Natural killer cell (primary cell): ENCODE results near the gene FGD4. TPM values are rescaled to one million over a fixed set of nuclear protein-coding genes. Genes with fewer than 3 reads are reported as not detected.

Source experiments
- ATAC-seq, 3 donors: fragments of 150-1000 bp in 2 of 3; fragments of 200-7000 bp in 1 of 3; cut with Tn5 transposase; 1 replicate in 1 of 3; 2 replicates in 2 of 3; pipeline ENCODE4 v1.10.0; 2021; ENCODE audit warnings: mild to moderate bottlenecking in 2 of 3, moderate library complexity in 2 of 3
- DNase-seq, 2 donors: peaks; one replicate each; pipeline versions ENCODE4 v3.0.0 to v3.0.0-alpha.2; 2013 to 2021; ENCODE audit warnings: mixed read lengths in 1 of 2
- H3K27ac ChIP-seq: one replicate; pipeline ENCODE4 v1.5.1; 2013; ENCODE audit warnings: mild to moderate bottlenecking, low read length
- H3K27me3 ChIP-seq: one replicate; pipeline ENCODE4 v1.6.1; 2013; ENCODE audit warnings: low read length; ENCODE audit not compliant: control insufficient read depth, insufficient read depth
- H3K36me3 ChIP-seq: one replicate; pipeline ENCODE4 v1.6.1; 2013; ENCODE audit warnings: low read length; ENCODE audit not compliant: control insufficient read depth, insufficient read depth
- H3K4me1 ChIP-seq: one replicate; pipeline ENCODE4 v1.6.1; 2013; ENCODE audit warnings: low read length; ENCODE audit not compliant: control insufficient read depth, insufficient read depth
- H3K4me3 ChIP-seq: one replicate; pipeline ENCODE4 v1.5.1; 2013; ENCODE audit warnings: low read length
- H3K9me3 ChIP-seq: one replicate; pipeline ENCODE4 v1.6.1; 2013; ENCODE audit warnings: low read length; ENCODE audit not compliant: control insufficient read depth, insufficient read depth
- H3K27ac Mint-ChIP-seq, 2 donors: one replicate each; pipeline ENCODE4 v1.8.0; 2022; ENCODE audit warnings: mild to moderate bottlenecking in 2 of 2, mixed read lengths in 2 of 2, moderate library complexity in 1 of 2
- H3K27me3 Mint-ChIP-seq, 2 donors: one replicate each; pipeline ENCODE4 v1.8.0; 2022; ENCODE audit warnings: low read depth in 2 of 2, mixed read lengths in 2 of 2
- H3K36me3 Mint-ChIP-seq: one replicate; pipeline ENCODE4 v1.8.0; 2022; ENCODE audit warnings: mixed read lengths
- H3K4me1 Mint-ChIP-seq, 2 donors: one replicate each; pipeline ENCODE4 v1.8.0; 2022; ENCODE audit warnings: mixed read lengths in 2 of 2
- H3K4me3 Mint-ChIP-seq: one replicate; pipeline ENCODE4 v1.8.0; 2022; ENCODE audit warnings: mild to moderate bottlenecking, moderate library complexity, mixed read lengths
- H3K9me3 Mint-ChIP-seq, 2 donors: one replicate each; pipeline ENCODE4 v1.8.0; 2022; ENCODE audit warnings: mixed read lengths in 2 of 2
- WGBS: methylation state at CpG from one replicate; pipeline ENCODE4 v1.1.7; 2013; ENCODE audit warnings: missing lambda C conversion rate; ENCODE audit not compliant: insufficient coverage; 5-methylcytosine and 5-hydroxymethylcytosine counted together
- intact Hi-C: fragments of 100-400 bp; cut with micrococcal nuclease; formaldehyde crosslinking; loops from one replicate; pipeline ENCODE4 v1.14.2; 2022
- total RNA-seq, 4 donors: library from RNA; stranded (reverse); fragments of 120-200 nt in 1 of 4; gene quantifications; one replicate each; pipeline versions ENCODE4 v1.2.3 to v1.2.4, GENCODE V29; 2013 to 2022
- TF ChIP-seq, protein P1 (sequence below): fragments of 200-600 bp; IDR thresholded peaks from one replicate; pipeline ENCODE4 v1.8.0; 2022; ENCODE audit warnings: antibody characterized with exemption

The FGD4 gene
- total RNA-seq, 3 donors from 2014 or later (not counting 1 experiment from before 2014, with no cell fraction given) = 0.68 to 3.5 (median 2.1) TPM

DNA sequence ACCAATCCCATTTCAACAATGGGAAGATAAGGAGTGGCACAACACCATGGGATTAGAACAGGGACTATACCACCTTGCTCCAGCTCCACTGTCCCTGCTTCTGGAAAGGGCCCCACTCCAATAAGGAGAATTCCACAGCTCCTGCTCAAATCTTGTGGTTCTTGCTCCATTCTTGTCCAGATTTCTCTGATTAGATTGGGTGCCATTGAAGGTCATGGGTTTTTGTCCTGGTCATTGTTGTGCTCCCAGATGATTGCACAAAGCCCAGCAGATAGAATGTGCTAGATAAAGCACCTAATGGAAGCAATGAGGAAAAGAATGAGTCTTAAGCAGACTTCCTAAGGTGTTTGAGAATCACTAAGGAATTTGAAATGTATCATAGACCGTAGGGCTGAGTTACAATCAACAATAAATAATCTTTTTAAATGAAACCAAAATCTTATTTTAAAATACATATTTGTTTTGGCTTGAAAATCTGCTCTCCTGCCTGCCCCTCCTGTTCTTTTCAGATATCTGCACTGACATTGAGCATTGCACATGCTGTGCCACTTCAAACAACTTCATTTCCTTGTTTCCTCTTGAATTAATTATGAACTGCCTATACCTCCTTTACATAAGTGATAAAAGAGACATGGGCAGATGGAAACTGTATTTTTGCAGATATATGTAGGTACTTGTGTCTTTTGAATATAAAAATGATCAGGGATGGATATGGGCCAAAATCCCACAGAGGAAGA, 115.9 kb downstream of the FGD4 start:
- no peaks in the 10 kb centered on the region for H3K9me3 ChIP-seq
- H3K4me3 ChIP-seq = no peak overlapping the region
- H3K4me3 Mint-ChIP-seq = no peak overlapping the region
- intact Hi-C loops = loop anchor here (10.0 kb wide), 1 partner anchor 61 kb away; no protein-coding TSS in a partner anchor
- no peaks in the 10 kb centered on the region for H3K4me1 Mint-ChIP-seq
- no CpG with 5 or more reads among the region's 1 CpG for WGBS
- H3K27me3 ChIP-seq = no peaks in the 10 kb centered on the region
- TF ChIP-seq, protein P1, sequence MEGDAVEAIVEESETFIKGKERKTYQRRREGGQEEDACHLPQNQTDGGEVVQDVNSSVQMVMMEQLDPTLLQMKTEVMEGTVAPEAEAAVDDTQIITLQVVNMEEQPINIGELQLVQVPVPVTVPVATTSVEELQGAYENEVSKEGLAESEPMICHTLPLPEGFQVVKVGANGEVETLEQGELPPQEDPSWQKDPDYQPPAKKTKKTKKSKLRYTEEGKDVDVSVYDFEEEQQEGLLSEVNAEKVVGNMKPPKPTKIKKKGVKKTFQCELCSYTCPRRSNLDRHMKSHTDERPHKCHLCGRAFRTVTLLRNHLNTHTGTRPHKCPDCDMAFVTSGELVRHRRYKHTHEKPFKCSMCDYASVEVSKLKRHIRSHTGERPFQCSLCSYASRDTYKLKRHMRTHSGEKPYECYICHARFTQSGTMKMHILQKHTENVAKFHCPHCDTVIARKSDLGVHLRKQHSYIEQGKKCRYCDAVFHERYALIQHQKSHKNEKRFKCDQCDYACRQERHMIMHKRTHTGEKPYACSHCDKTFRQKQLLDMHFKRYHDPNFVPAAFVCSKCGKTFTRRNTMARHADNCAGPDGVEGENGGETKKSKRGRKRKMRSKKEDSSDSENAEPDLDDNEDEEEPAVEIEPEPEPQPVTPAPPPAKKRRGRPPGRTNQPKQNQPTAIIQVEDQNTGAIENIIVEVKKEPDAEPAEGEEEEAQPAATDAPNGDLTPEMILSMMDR = no peak
- H3K36me3 ChIP-seq = no peaks in the 10 kb centered on the region
- no peak for ATAC-seq
- H3K27ac ChIP-seq = no peak overlapping the region
- no peaks in the 10 kb centered on the region for H3K36me3 Mint-ChIP-seq
- no peaks in the 10 kb centered on the region for H3K4me1 ChIP-seq
- DNase-seq = no peak
- peaks cover 0 to 12% of the 10 kb centered on the region in 2 donors for H3K27me3 Mint-ChIP-seq
- H3K27ac Mint-ChIP-seq = no peak overlapping the region
- no peaks in the 10 kb centered on the region for H3K9me3 Mint-ChIP-seq

DNA sequence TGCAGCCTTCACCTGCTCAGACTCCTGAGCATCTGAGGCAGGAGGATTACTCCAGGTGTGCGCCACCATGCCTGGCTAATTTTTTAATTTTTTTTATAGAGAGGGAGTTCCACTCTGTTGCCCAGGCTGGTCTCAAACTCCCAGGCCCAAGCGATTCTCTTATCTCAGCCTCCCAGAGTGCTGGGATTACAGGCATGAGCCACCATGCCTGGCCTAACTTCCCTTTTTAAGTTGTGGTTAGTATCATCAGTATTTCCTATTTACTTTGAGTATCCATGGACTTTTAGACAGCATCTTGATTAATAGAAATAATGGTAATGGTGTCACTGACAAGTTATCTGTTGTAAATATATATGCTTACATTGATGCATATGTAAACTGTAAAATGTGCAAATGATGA, 116.9 kb downstream of the FGD4 start:
- Mint-ChIP-seq H3K36me3 (no peaks in the 10 kb centered on the region), H3K4me3 (no peak overlapping the region), H3K4me1 (no peaks in the 10 kb centered on the region), H3K9me3 (no peaks in the 10 kb centered on the region), H3K27ac (no peak overlapping the region), H3K27me3 (peaks cover 0 to 6% of the 10 kb centered on the region in 2 donors)
- no peak overlapping the region for H3K27ac ChIP-seq
- no peak overlapping the region for H3K4me3 ChIP-seq
- no peaks in the 10 kb centered on the region for H3K9me3 ChIP-seq
- H3K27me3 ChIP-seq = no peaks in the 10 kb centered on the region
- 58% methylated on average over 2 of the region's 2 CpGs for WGBS
- no peaks in the 10 kb centered on the region for H3K36me3 ChIP-seq
- no peaks in the 10 kb centered on the region for H3K4me1 ChIP-seq
- DNase-seq = no peak
- no peak for ATAC-seq
- TF ChIP-seq, protein P1 = no peak
- intact Hi-C loops = loop anchor here (10.0 kb wide), 1 partner anchor 61 kb away; no protein-coding TSS in a partner anchor

DNA sequence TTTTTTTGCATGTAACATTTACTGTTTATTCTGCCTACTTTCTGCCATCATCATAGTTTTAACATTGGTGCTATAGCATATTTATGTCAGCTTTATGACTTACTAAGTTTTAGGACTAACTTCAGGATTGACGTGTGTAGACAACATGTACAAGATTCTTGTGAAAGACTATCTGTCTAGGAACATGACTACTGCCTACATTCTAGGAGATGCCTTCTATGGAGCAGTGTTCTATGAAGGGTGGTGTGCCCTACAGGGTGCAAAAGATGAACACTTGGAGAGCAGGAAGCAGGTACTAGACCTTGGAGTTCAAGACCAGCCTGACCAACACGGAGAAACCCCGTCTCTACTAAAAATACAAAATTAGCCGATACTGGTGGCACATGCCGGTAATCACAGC, 118.6 kb downstream of the FGD4 start:
- peaks cover 10 to 11% of the 10 kb centered on the region in 2 donors for H3K4me1 Mint-ChIP-seq
- Histone ChIP-seq H3K4me1 (peaks cover 9% of the 10 kb centered on the region), H3K4me3 (no peak overlapping the region), H3K36me3 (no peaks in the 10 kb centered on the region), H3K9me3 (no peaks in the 10 kb centered on the region), H3K27me3 (no peaks in the 10 kb centered on the region), H3K27ac (no peak overlapping the region)
- WGBS = 95% methylated on average over 5 of the region's 5 CpGs
- TF ChIP-seq, protein P1 = no peak
- H3K36me3 Mint-ChIP-seq = no peaks in the 10 kb centered on the region
- intact Hi-C loops = loop anchor here (10.0 kb wide), 1 partner anchor 63 kb away; no protein-coding TSS in a partner anchor
- H3K27ac Mint-ChIP-seq = no peak overlapping the region
- no peak overlapping the region for H3K4me3 Mint-ChIP-seq
- H3K27me3 Mint-ChIP-seq = peaks cover 0 to 6% of the 10 kb centered on the region in 2 donors
- DNase-seq (no peak), ATAC-seq (no peak)
- H3K9me3 Mint-ChIP-seq = no peaks in the 10 kb centered on the region
